ENCODE data around the gene CELF4. TPM values are rescaled to one million over a fixed set of nuclear protein-coding genes. Genes with fewer than 3 reads are reported as not detected.

Gene CELF4
- total RNA-seq, 2 donors from 2014 or later, result 0.85 to 1.8 TPM

GRCh38 chr18:37299471-37300304 is 265.9 kb downstream of the CELF4 start:
- peak; percentile 74 to 76 for DNase-seq
- intact Hi-C loops (cut with DNase I, micrococcal nuclease), result no loop called here
- ATAC-seq, result peak; percentile 89

GRCh38 chr18:37298816-37299215 is 266.8 kb downstream of the CELF4 start:
- no peak for ATAC-seq
- no peak for DNase-seq

GRCh38 chr18:37297106-37297505 is 268.5 kb downstream of the CELF4 start:
- intact Hi-C loops (cut with DNase I, micrococcal nuclease), result no loop called here
- no peak for DNase-seq
- ATAC-seq, result no peak

More at GRCh38 chr18:37298816-37299215, 266.8 kb downstream of the CELF4 start:
- intact Hi-C loops (cut with DNase I, micrococcal nuclease), result no loop called here

GRCh38 chr18:37294951-37295350 is 270.6 kb downstream of the CELF4 start:
- ATAC-seq (no peak), DNase-seq (peak in 1 of 2 donors; percentile 20)
- intact Hi-C loops (cut with DNase I, micrococcal nuclease), result no loop called here

- intact Hi-C loops (cut with DNase I, micrococcal nuclease), result no loop called here
- ATAC-seq (no peak), DNase-seq (no peak)
These were observed 272.2 kb downstream of the CELF4 start for GRCh38 chr18:37293359-37293758.

GRCh38 chr18:37289423-37289822 is 276.2 kb downstream of the CELF4 start:
- ATAC-seq (no peak), DNase-seq (no peak)
- intact Hi-C loops (cut with DNase I, micrococcal nuclease), result no loop called here

GRCh38 chr18:37287601-37288000 is 278.0 kb downstream of the CELF4 start:
- no peak for ATAC-seq
- intact Hi-C loops (cut with DNase I, micrococcal nuclease), result no loop called here

GRCh38 chr18:37286801-37287200 is 278.8 kb downstream of the CELF4 start:
- intact Hi-C loops (cut with DNase I, micrococcal nuclease), result no loop called here
- no peak for DNase-seq
- ATAC-seq, result no peak

More at GRCh38 chr18:37287601-37288000, 278.0 kb downstream of the CELF4 start:
- DNase-seq, result no peak

- intact Hi-C loops (cut with DNase I, micrococcal nuclease), result no loop called here
- no peak for ATAC-seq
- DNase-seq, result no peak
These were observed 279.8 kb downstream of the CELF4 start for GRCh38 chr18:37285825-37286224.

GRCh38 chr18:37284260-37284659 is 281.3 kb downstream of the CELF4 start:
- DNase-seq (no peak), ATAC-seq (no peak)
- intact Hi-C loops (cut with DNase I, micrococcal nuclease), result no loop called here

GRCh38 chr18:37282386-37283037 is 283.1 kb downstream of the CELF4 start:
- no peak for DNase-seq
- ATAC-seq, result no peak
- intact Hi-C loops (cut with DNase I, micrococcal nuclease), result no loop called here

- no peak for DNase-seq
- no peak for ATAC-seq
- intact Hi-C loops (cut with DNase I, micrococcal nuclease), result no loop called here
These were observed 284.8 kb downstream of the CELF4 start for GRCh38 chr18:37280701-37281393.

- no peak for ATAC-seq
- intact Hi-C loops (cut with DNase I, micrococcal nuclease), result no loop called here
These were observed 287.8 kb downstream of the CELF4 start for GRCh38 chr18:37277804-37278203.

GRCh38 chr18:37276111-37276890 is 289.3 kb downstream of the CELF4 start:
- ATAC-seq (no peak), DNase-seq (no peak)

More at GRCh38 chr18:37277804-37278203, 287.8 kb downstream of the CELF4 start:
- DNase-seq, result no peak

GRCh38 chr18:37275237-37275741 is 290.3 kb downstream of the CELF4 start:
- intact Hi-C loops (cut with DNase I, micrococcal nuclease), result no loop called here
- DNase-seq (no peak), ATAC-seq (no peak)

More at GRCh38 chr18:37276111-37276890, 289.3 kb downstream of the CELF4 start:
- intact Hi-C loops (cut with DNase I, micrococcal nuclease), result no loop called here

- intact Hi-C loops (cut with DNase I, micrococcal nuclease), result no loop called here
These were observed 291.0 kb downstream of the CELF4 start for GRCh38 chr18:37274309-37275236.

GRCh38 chr18:37272841-37273240 is 292.8 kb downstream of the CELF4 start:
- intact Hi-C loops (cut with DNase I, micrococcal nuclease), result no loop called here
- ATAC-seq (no peak), DNase-seq (no peak)

More at GRCh38 chr18:37274309-37275236, 291.0 kb downstream of the CELF4 start:
- ATAC-seq (no peak), DNase-seq (no peak)

- intact Hi-C loops (cut with DNase I, micrococcal nuclease), result no loop called here
- ATAC-seq (no peak), DNase-seq (no peak)
These were observed 293.4 kb downstream of the CELF4 start for GRCh38 chr18:37272226-37272625.

Measured in left colon (tissue), 2 donors.